Left renal cortex interstitium (tissue), 4 donors: ENCODE results near the gene BMS1. TPM values are rescaled to one million over a fixed set of nuclear protein-coding genes. Genes with fewer than 3 reads are reported as not detected.

Experiments used
- polyA plus RNA-seq, 4 donors: library from polyadenylated mRNA; unstranded; fragments of 120-200 nt; gene quantifications; one replicate each; pipeline ENCODE4 v1.2.1, GENCODE V29; 2013; ENCODE audit not compliant: insufficient read length in 4 of 4

The BMS1 gene
- polyA plus RNA-seq, 4 donors = 21.1 to 25.2 (median 22.7) TPM

Other genes with a start within 250 kb of the BMS1 start
- 10 to 100 TPM; 36.8 to 55.4 (median 47.8) TPM for gene ZNF33B, start 144.2 kb upstream of the BMS1 start, polyA plus RNA-seq